Measurements from ENCODE around the gene PCNT.
"Not testable (repeated sequence)": the region's sequence is repeated elsewhere in the genome, so short reads cannot be mapped to it uniquely, and the experiment has no call there.

PCNT gene

GRCh38 chr21:46388896-46389295, 64.9 kb downstream of the PCNT start:
- no peak for DNase-seq

- no peak for DNase-seq
These were observed 66.9 kb downstream of the PCNT start for GRCh38 chr21:46390603-46391545.

GRCh38 chr21:46391773-46392172, 67.8 kb downstream of the PCNT start:
- DNase-seq, result no peak

DNA sequence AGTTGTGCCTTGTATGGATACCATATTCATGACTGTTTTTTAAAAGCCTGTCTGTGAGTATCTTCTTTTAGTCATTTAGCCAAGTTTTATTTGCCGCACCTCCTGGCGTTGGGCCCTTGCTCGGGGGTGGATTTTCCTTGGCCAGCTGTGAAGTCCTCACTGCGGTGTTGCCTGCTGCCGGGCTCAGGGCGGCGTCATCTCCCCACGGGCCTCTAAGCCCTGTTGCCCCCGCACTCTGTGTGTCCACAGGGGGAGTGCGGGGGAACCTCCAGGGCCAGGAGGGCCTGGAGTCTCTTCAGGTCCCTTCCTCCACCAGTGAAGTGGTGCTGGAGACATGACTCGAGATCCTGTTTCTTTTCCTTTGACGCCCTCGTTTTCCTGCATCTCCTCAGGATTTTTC, 69.0 kb downstream of the PCNT start:
- DNase-seq, result no peak

GRCh38 chr21:46393451-46393940, 69.5 kb downstream of the PCNT start:
- no peak for DNase-seq

DNA sequence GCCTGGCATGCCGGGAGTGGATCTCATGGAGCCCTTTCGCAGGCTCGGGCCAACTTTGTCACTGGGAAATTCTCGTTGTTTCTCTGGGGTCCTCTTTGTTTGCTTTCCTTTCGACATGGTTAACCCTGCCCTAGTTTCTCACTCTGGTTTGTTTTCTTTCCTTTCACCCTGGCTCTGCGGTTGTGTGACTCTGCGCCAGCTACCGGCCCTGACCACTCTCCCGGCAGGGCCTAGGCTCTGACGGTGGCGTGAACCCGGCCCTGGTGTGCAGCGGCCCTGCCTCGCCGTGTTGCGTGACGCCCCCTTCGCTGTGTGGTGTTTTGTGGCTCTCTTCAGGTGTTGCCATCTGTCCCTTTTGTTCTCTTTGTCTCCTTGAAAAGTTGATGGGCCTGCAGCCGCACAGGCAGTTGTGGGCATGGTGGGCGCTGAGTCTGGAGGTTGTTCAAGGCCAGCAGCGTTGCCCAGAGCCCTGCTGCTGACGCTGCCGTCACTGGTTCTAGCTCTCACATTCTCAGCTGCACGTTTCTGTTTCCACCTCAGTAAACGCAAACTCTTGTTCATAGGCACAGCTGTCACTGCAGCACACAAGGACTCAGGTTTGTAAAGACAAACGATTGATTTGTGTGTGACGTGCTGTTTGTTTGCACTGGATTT, 70.1 kb downstream of the PCNT start:
- DNase-seq, result no peak

DNA sequence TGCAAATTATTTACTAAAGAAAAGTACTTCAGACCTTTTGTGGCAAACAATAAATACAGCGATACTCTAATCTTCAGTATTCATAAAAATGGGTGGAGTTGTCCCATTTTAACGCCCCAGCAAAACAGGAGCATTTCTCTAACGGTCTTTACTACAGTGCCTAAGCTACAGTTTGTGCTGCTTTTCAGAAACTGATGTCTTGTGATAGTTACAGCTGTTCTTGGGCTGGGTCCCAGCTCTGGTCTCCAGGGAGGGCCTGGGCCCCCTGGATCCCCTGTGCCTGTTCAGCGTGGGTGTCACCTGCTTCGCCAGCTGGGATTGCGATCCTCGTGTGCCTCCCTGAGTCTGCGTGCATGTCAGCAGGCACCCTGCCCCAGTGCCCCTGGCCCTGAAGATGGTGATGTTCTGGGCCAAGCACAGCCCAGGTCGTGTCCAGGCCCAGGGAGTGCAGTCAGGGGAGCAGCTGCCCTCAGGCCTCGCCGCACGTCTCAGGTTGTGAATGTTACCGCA, 70.7 kb downstream of the PCNT start:
- DNase-seq, result no peak

GRCh38 chr21:46397211-46397905, 73.4 kb downstream of the PCNT start:
- DNase-seq, result no peak

DNA sequence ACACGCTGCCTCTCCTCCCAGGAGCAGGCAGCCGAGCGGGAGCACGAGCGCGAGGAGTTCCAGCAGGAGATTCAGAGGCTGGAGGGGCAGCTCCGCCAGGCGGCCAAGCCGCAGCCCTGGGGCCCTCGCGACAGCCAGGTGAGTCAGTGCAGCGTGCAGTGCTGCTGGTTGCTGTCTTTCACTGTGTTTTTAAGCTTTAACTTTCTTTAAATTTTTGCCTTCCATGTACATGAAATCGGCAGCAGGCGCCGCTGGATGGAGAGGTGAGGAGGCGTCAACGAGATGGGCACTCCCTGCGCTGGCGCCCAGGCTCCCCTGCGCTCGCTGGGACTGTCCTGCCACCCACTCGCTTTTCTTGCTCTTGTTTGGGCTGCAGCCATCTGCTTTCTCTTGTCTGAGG, 74.0 kb downstream of the PCNT start:
- no peak for DNase-seq

- DNase-seq, result no peak
These were observed 75.2 kb downstream of the PCNT start for GRCh38 chr21:46399129-46399528.

GRCh38 chr21:46399686-46400085, 75.7 kb downstream of the PCNT start:
- DNase-seq, result no peak

GRCh38 chr21:46401186-46401910, 77.4 kb downstream of the PCNT start:
- DNase-seq, result no peak

DNA sequence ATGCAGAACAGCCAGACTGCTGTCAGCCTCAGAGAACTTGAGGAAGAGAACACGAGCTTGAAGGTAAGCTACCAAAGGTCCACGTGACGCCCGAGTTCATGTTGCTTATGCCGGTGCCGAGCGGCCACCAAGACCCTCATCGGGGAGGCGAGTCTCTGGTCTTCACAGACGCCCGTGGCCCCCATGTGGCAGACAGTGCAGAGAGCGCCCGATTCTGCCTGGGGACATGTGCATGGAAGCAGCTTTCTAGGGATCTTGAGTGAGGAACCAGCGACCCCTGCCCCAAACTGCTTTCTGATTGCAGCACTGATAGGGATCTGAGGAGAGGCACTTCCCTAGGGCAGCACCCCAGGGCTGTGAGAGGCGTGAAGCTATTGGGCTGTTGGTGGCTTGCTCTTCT, 78.5 kb downstream of the PCNT start:
- no peak for DNase-seq

GRCh38 chr21:46403234-46403811, 79.4 kb downstream of the PCNT start:
- DNase-seq, result not testable (repeated sequence)

DNA sequence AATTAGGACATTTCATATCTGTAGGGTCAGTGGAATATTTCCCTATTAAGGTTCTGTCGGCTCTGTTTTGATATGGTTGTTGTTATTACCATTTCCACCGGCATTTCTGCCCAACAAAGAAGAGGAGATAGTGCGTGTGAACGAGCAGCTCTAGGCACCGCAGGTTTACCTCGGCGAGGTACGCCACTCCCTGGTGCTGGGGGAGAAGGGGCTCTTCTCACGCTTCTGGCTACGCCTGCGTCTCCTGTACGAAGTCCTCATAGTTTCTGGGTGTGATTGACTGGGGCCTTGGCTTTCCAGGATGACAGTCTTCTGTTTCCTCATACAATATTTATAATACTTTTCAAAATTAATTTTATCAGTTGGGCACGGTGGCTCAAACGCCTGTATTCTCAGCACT, 80.3 kb downstream of the PCNT start:
- no peak for DNase-seq

DNA sequence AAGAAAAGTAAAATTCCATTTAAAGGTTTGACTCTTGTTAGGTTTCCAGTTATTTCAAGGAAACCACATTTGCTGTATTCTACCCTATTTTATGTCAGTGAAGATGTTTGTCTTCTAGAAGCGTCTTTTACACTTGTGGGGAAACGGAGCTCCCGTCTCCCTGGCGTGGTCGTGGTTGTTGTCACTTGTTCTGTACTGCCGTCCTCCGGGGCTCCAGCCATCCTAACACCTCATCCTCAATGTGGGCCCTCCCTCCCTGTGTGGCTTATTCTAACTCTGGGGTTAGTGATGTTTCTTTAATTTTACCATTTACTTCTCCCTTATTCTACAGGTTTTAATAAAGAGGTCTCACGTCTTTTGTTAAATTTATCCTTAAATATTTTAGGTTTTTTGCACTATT, 82.0 kb downstream of the PCNT start:
- no peak for DNase-seq

- no peak for DNase-seq
These were observed 85.9 kb downstream of the PCNT start for GRCh38 chr21:46409641-46410406.

GRCh38 chr21:46410516-46410915, 86.6 kb downstream of the PCNT start:
- DNase-seq, result no peak

DNA sequence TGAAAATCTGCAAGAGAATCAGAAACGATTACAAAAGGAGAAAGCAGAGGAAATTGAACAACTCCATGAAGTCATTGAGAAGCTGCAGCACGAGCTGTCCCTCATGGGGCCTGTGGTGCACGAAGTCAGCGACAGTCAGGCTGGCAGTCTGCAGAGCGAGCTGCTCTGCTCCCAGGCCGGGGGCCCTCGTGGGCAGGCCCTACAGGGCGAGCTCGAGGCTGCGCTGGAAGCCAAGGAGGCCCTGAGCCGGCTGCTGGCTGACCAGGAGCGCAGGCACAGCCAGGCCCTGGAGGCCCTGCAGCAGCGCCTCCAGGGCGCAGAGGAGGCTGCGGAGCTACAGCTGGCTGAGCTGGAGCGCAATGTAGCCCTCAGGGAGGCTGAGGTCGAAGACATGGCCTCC, 87.3 kb downstream of the PCNT start:
- no peak for DNase-seq

DNA sequence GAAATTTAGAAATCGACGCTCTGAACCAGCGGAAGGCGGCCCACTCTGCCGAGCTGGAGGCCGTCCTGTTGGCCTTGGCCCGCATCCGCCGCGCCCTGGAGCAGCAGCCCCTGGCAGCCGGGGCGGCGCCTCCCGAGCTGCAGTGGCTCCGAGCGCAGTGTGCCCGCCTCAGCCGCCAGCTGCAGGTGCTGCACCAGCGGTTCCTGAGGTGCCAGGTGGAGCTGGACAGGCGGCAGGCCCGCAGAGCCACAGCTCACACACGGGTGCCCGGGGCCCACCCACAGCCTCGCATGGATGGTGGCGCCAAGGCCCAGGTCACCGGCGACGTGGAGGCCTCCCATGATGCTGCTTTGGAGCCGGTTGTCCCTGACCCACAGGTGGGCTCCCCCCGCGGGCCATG, 87.7 kb downstream of the PCNT start:
- no peak for DNase-seq
